K562 (cell line): ENCODE measurements around the gene CENPU. TPM values are rescaled to one million over a fixed set of nuclear protein-coding genes. Genes with fewer than 3 reads are reported as not detected.

Experiments
- ATAC-seq: fragments of 200-7000 bp; cut with Tn5 transposase; 3 replicates; pipeline ENCODE4 v1.9.1; 2020; ENCODE audit warnings: moderate library complexity
- BruUV-seq: library from RNA; stranded (reverse); fragments of 400-500 nt; replicated peaks from 2 replicates; lab custom pipeline; 2021; lab: Mats Ljungman, UMichigan
- CTCF ChIA-PET: fragments of 300-600 bp; formaldehyde crosslinking; extraction: SDS; loops from one replicate; lab custom pipeline; 2021; ENCODE audit warnings: low intra/inter-chr PET ratio; lab: Yijun Ruan, JAX
- POLR2A ChIA-PET: fragments of 300-600, 350-650 bp; sonication (Branson Sonifier 250); formaldehyde crosslinking; extraction: SDS; loops from one replicate; lab custom pipeline; 2021; ENCODE audit warnings: antibody characterized with exemption, inconsistent platforms; lab: Yijun Ruan, JAX
- DNase-seq, 4 experiments: peaks; one replicate each; pipeline versions ENCODE4 v3.0.0 to v3.0.0-alpha.2; 2011 to 2018; ENCODE audit warnings: low spot score in 3 of 4, mixed read lengths in 3 of 4; ENCODE audit errors: extremely low read depth in 1 of 4
- FAIRE-seq: peaks from 2 replicates; lab custom pipeline; 2011; peaks lifted over from hg19 to GRCh38; lab: Jason Lieb, UNC
- H2AFZ ChIP-seq: 2 replicates; pipeline ENCODE4 v1.6.0; 2011; ENCODE audit warnings: low read depth, low read length, control low read depth, inconsistent platforms
- H3K27ac ChIP-seq: fragments of 200-600 bp; 3 replicates; pipeline ENCODE4 v1.8.0; 2011; ENCODE audit warnings: low read depth, mild to moderate bottlenecking, control low read depth, inconsistent platforms, low read length, moderate library complexity, mixed read lengths; ENCODE audit errors: extremely low read depth
- H3K27me3 ChIP-seq, 2 experiments: fragments of 300-600 bp in 1 of 2; 2 replicates in 1 of 2; 3 replicates in 1 of 2; pipeline versions ENCODE4 v1.6.0 to v1.8.0; 2011; ENCODE audit warnings: inconsistent platforms in 2 of 2, low read length in 2 of 2, mild to moderate bottlenecking in 1 of 2, mixed read lengths in 1 of 2, moderate library complexity in 1 of 2; ENCODE audit not compliant: control insufficient read depth in 2 of 2, insufficient read depth in 2 of 2
- H3K36me3 ChIP-seq: fragments of 300-600 bp; 3 replicates; pipeline ENCODE4 v1.8.0; 2011; ENCODE audit warnings: mild to moderate bottlenecking, low read length, inconsistent platforms; ENCODE audit not compliant: control insufficient read depth, insufficient read depth
- H3K4me1 ChIP-seq, 2 experiments: fragments of 200-600 bp in 1 of 2; replicated peaks in 1 of 2; 2 replicates in 1 of 2; 3 replicates in 1 of 2; pipeline versions ENCODE4 v1.5.1 to v1.8.0; 2011; ENCODE audit warnings: inconsistent platforms in 2 of 2, low read length in 2 of 2, mild to moderate bottlenecking in 1 of 2, mixed read lengths in 1 of 2, moderate library complexity in 1 of 2; ENCODE audit not compliant: control insufficient read depth in 2 of 2, insufficient read depth in 2 of 2
- H3K4me2 ChIP-seq: 2 replicates; pipeline ENCODE4 v1.6.1; 2011; ENCODE audit warnings: low read length, control low read depth, inconsistent platforms, mixed read lengths; ENCODE audit not compliant: insufficient read depth
- H3K4me3 ChIP-seq: fragments of 200-600 bp; sonication (generic), shearing (Covaris generic); 2 replicates; pipeline ENCODE4 v1.5.1; 2016; ENCODE audit warnings: control low read depth, inconsistent platforms
- H3K79me2 ChIP-seq: fragments of 200-600 bp; 3 replicates; pipeline ENCODE4 v1.8.0; 2011; ENCODE audit warnings: low read length, inconsistent platforms; ENCODE audit not compliant: control insufficient read depth, insufficient read depth
- H3K9ac ChIP-seq, 2 experiments: 2 replicates each; pipeline versions ENCODE4 v1.6.0 to v1.6.1; 2011; ENCODE audit warnings: low read depth in 2 of 2, low read length in 2 of 2, control low read depth in 1 of 2, inconsistent platforms in 1 of 2, mild to moderate bottlenecking in 1 of 2, mixed read lengths in 1 of 2; ENCODE audit not compliant: insufficient read depth in 1 of 2
- H3K9me1 ChIP-seq: one replicate; pipeline ENCODE4 v1.6.0; 2011; ENCODE audit warnings: inconsistent platforms, mild to moderate bottlenecking, low read length, moderate library complexity; ENCODE audit not compliant: control insufficient read depth, insufficient read depth
- H3K9me3 ChIP-seq: replicated peaks from 2 replicates; pipeline ENCODE4 v1.5.1; 2011; ENCODE audit warnings: low read depth, low read length, inconsistent platforms; ENCODE audit not compliant: control insufficient read depth, insufficient read depth
- H4K20me1 ChIP-seq: replicated peaks from 2 replicates; pipeline ENCODE4 v1.6.1; 2011; ENCODE audit warnings: low read length, inconsistent platforms, mixed read lengths; ENCODE audit not compliant: control insufficient read depth, insufficient read depth
- BCOR ChIP-seq: fragments of 450-650 bp; IDR thresholded peaks from 2 replicates; pipeline ENCODE4 v1.6.1; 2016
- CCAR2 ChIP-seq: fragments of 200-400 bp; formaldehyde crosslinking; IDR thresholded peaks from 2 replicates; pipeline ENCODE4 v1.6.1; 2017; ENCODE audit warnings: mild to moderate bottlenecking, low read depth, low read length
- CREB1 ChIP-seq, 2 experiments: sonication (generic) in 1 of 2; formaldehyde crosslinking in 1 of 2; IDR thresholded peaks; 2 replicates each; pipeline versions ENCODE4 v1.6.1 to v1.8.0; 2012 to 2022; ENCODE audit warnings: inconsistent platforms in 1 of 2, mild to moderate bottlenecking in 1 of 2, missing genetic modification reagents in 1 of 2, moderate library complexity in 1 of 2
- E2F6 ChIP-seq, 2 experiments: IDR thresholded peaks; 2 replicates each; pipeline ENCODE4 v1.6.1; 2011; ENCODE audit warnings: borderline replicate concordance in 1 of 2, control low read depth in 1 of 2, low read depth in 1 of 2, low read length in 1 of 2, mild to moderate bottlenecking in 1 of 2, mixed read lengths in 1 of 2, moderate library complexity in 1 of 2; ENCODE audit not compliant: insufficient read depth in 1 of 2, insufficient read length in 1 of 2, poor library complexity in 1 of 2, severe bottlenecking in 1 of 2; ENCODE audit errors: extremely low read depth in 1 of 2
- ETV5 ChIP-seq: sonication (generic); formaldehyde crosslinking; IDR thresholded peaks from 2 replicates; pipeline ENCODE4 v1.4.0; 2020; ENCODE audit warnings: low read depth, mild to moderate bottlenecking, missing genetic modification reagents
- HIVEP1 ChIP-seq: fragments of 250-450 bp; sonication (Bioruptor Pico); IDR thresholded peaks from 2 replicates; pipeline ENCODE4 v1.4.0; 2020; ENCODE audit warnings: mild to moderate bottlenecking
- KDM5B ChIP-seq: fragments of 200-600 bp; sonication (generic); IDR thresholded peaks from 2 replicates; pipeline ENCODE4 v1.6.1; 2012; ENCODE audit warnings: low read depth, mild to moderate bottlenecking, moderate library complexity, low read length, control low read depth, inconsistent platforms; ENCODE audit not compliant: insufficient replicate concordance
- MAZ ChIP-seq, 2 experiments: fragments of 450-650 bp in 1 of 2; sonication (generic) in 1 of 2; formaldehyde crosslinking; IDR thresholded peaks in 1 of 2; conservative IDR thresholded peaks in 1 of 2; 2 replicates each; pipeline versions ENCODE4 v1.4.0 to v1.5.0; 2020; ENCODE audit warnings: mild to moderate bottlenecking in 1 of 2, missing genetic modification reagents in 1 of 2
- MLLT1 ChIP-seq, 2 experiments: fragments of 450-650 bp; IDR thresholded peaks; 2 replicates each; pipeline ENCODE4 v1.6.1; 2016
- POLR2A ChIP-seq: fragments of 450-650 bp; conservative IDR thresholded peaks from 2 replicates; pipeline ENCODE4 v1.6.1; 2016
- POU5F1 ChIP-seq: fragments of 150-350 bp; IDR thresholded peaks from 2 replicates; pipeline ENCODE4 v1.6.1; 2014; ENCODE audit warnings: borderline replicate concordance, low read length, low read depth, mild to moderate bottlenecking; ENCODE audit not compliant: partially characterized antibody
- RBM17 ChIP-seq: fragments of 200-400 bp; formaldehyde crosslinking; IDR thresholded peaks from 2 replicates; pipeline ENCODE4 v1.6.1; 2017; ENCODE audit warnings: low read depth, mild to moderate bottlenecking, low read length, borderline replicate concordance
- SRSF1 ChIP-seq: fragments of 200-400 bp; formaldehyde crosslinking; IDR thresholded peaks from 2 replicates; pipeline ENCODE4 v1.6.1; 2017; ENCODE audit warnings: mild to moderate bottlenecking, low read depth, low read length, moderate library complexity
- TRIM24 ChIP-seq, 2 experiments: fragments of 450-650 bp; IDR thresholded peaks; 2 replicates each; pipeline ENCODE4 v1.6.1; 2016
- TSC22D4 ChIP-seq: fragments of 450-650 bp; IDR thresholded peaks from 2 replicates; pipeline ENCODE4 v1.6.1; 2016; ENCODE audit warnings: missing genetic modification characterization, missing biosample characterization, control low read depth
- ZC3H4 ChIP-seq: sonication (generic); formaldehyde crosslinking; IDR thresholded peaks from 2 replicates; pipeline ENCODE4 v1.9.0; 2021; ENCODE audit warnings: missing genetic modification reagents, borderline replicate concordance
- ZNF551 ChIP-seq: fragments of 250-450 bp; sonication (Bioruptor Pico); IDR thresholded peaks from 2 replicates; pipeline ENCODE4 v1.5.0; 2021; ENCODE audit warnings: mild to moderate bottlenecking, moderate library complexity
- ZNF764 ChIP-seq: fragments of 250-450 bp; sonication (Bioruptor Pico); IDR thresholded peaks from 2 replicates; pipeline ENCODE4 v1.4.0; 2020; ENCODE audit warnings: low read depth, mild to moderate bottlenecking, moderate library complexity
- WGBS: fragments of 100-300 bp; shearing (Covaris generic); methylation state at CpG from one replicate; pipeline ENCODE4 v1.1.6; 2016; ENCODE audit warnings: low coverage, mixed read lengths; ENCODE audit not compliant: insufficient coverage; ENCODE audit errors: missing lambda C conversion rate; 5-methylcytosine and 5-hydroxymethylcytosine counted together
- in situ Hi-C: fragments of 300-500 bp; cut with MboI; formaldehyde crosslinking; loops from 4 replicates; pipeline ENCODE4 v1.15.0; 2018; ENCODE audit warnings: inconsistent platforms, mixed read lengths
- intact Hi-C: fragments of 100-400 bp; cut with micrococcal nuclease; formaldehyde crosslinking; loops from 2 replicates; pipeline ENCODE4 v1.14.2; 2022
- polyA plus RNA-seq, 8 experiments: library from polyadenylated mRNA; depleted of rRNA in 4 of 8; stranded (reverse) in 5 of 8; unstranded in 3 of 8; fragments of >200 nt; fragmentation: Nextera tagmentation in 2 of 8; fragmentation: Illumina TruSeq in 1 of 8; extraction: Ambion mirVana in 2 of 8; extraction: Trizol in 1 of 8; gene quantifications; 2 replicates each; pipeline versions ENCODE4 v1.2.1 to v1.2.3, GENCODE V29; 2011 to 2014; ENCODE audit warnings: inconsistent platforms in 1 of 8, missing spikeins in 1 of 8
- total RNA-seq, 7 experiments: library from RNA; depleted of rRNA in 6 of 7; stranded (reverse); fragments of >200 nt in 6 of 7; fragmentation: Illumina TruSeq in 2 of 7; extraction: Trizol in 2 of 7; gene quantifications; 2 replicates each; pipeline versions ENCODE4 v1.2.1 to v1.2.3, GENCODE V29; 2011 to 2021; ENCODE audit warnings: low replicate concordance in 1 of 7

The CENPU gene
- total and polyA plus RNA-seq, 9 of the 15 experiments (the other 6 are each of a cell fraction or from before 2014, with no cell fraction given): 39.4 to 98.7 (median 84.3) TPM

- peak; percentile 35 for FAIRE-seq
- H3K27ac ChIP-seq: peak within 1 kb of the TSS; percentile 89
- H3K4me2 ChIP-seq: peak within 1 kb of the TSS; percentile 99
- H3K79me2 ChIP-seq: peaks cover 56% of the 10 kb centered on the region
- no peaks in the 10 kb centered on the region for H3K9me3 ChIP-seq
- H3K36me3 ChIP-seq: peaks cover 35% of the 10 kb centered on the region
- BruUV-seq: no TSS peak
- ChIA-PET POLR2A (interaction anchor here (0.6 to 1.3 kb wide), 9 partner anchors 11 to 386 kb away, joined by 3 to 6 read pairs (median 3); no protein-coding TSS in a partner anchor), CTCF (no interaction called here)
- intact Hi-C loops (loop anchor here (2.0 to 10.0 kb wide), 4 partner anchors 36 to 387 kb away; partner anchors contain the start of gene CENPU), in situ Hi-C loops (no loop called here)
- peak within 1 kb of the TSS; percentile 91 to 92 for H3K9ac ChIP-seq
- peaks cover 7% of the 10 kb centered on the region; the same call in 1 of the 2 replicates for H4K20me1 ChIP-seq
- no peaks in the 10 kb centered on the region for H3K9me1 ChIP-seq
- peaks cover 17 to 19% of the 10 kb centered on the region in 2 experiments for H3K4me1 ChIP-seq
- 0% methylated on average over 35 of the region's 90 CpGs for WGBS
- no peaks in the 10 kb centered on the region for H3K27me3 ChIP-seq
- ATAC-seq: peak; percentile 92
- H3K4me3 ChIP-seq: peak within 1 kb of the TSS; percentile 96
- H2AFZ ChIP-seq: peak within 1 kb of the TSS; percentile 91
- peak; percentile 91 to 98 (median 92) for DNase-seq
- TF ChIP-seq POU5F1: no peak
- TF ChIP-seq ETV5: peak; percentile 62; the same call in 1 of the 2 replicates
- TF ChIP-seq KDM5B: peak; percentile 85
- no peak for TF ChIP-seq ZC3H4
- TF ChIP-seq TRIM24 (IDR thresholded peaks at IDR 0.05): no peak
- TF ChIP-seq RBM17: no peak
- TF ChIP-seq BCOR: peak; percentile 53
- no peak for TF ChIP-seq TSC22D4 (tag)
- TF ChIP-seq SRSF1: no peak
- TF ChIP-seq MAZ (CRISPR knock-in tag; conservative IDR thresholded peaks at IDR 0.05 in 1 of 2, IDR thresholded peaks at IDR 0.05 in 1 of 2): peak; percentile 62 to 69
- TF ChIP-seq ZNF551 (CRISPR knock-in tag): no peak
- TF ChIP-seq E2F6 (IDR thresholded peaks at IDR 0.05; ENCODE audit: borderline replicate concordance in 1 of 2, extremely low read depth in 1 of 2, insufficient read depth in 1 of 2, insufficient read length in 1 of 2, low read depth in 1 of 2, low read length in 1 of 2, poor library complexity in 1 of 2, severe bottlenecking in 1 of 2): peak in 1 of 2 experiments; percentile 57
- TF ChIP-seq CREB1 (IDR thresholded peaks at IDR 0.05): no peak; the same call in 1 of the 2 replicates
- TF ChIP-seq CREB1 (CRISPR knock-in tag; IDR thresholded peaks at IDR 0.05): peak; percentile 74; the same call in 1 of the 2 replicates
- no peak for TF ChIP-seq ZNF764 (CRISPR knock-in tag)
- peak in 1 of 2 experiments; percentile 52; a peak in 1 of 4 replicates for TF ChIP-seq MLLT1 (IDR thresholded peaks at IDR 0.05)
- TF ChIP-seq POLR2A: peak; percentile 84
- no peak; the same call in 1 of the 2 replicates for TF ChIP-seq HIVEP1 (CRISPR knock-in tag)
- no peak for TF ChIP-seq CCAR2
These were observed 84.6 kb downstream of the CENPU start, which contains the start of the genes CASP3 and PRIMPOL for GRCh38 chr4:184649026-184649970. TSS of gene CASP3 (minus strand) at chr4:184649447. CDS start at chr4:184638453, 10,994 bp downstream. TSS of gene PRIMPOL (plus strand) at chr4:184649738. CDS start at chr4:184657141, 7,403 bp downstream.
